ENCODE measurements around the gene C1QTNF9B.
A peak's percentile ranks its signal among the peaks of the same experiment; 100 is the strongest.
"Not testable (repeated sequence)": the region's sequence is repeated elsewhere in the genome, so short reads cannot be mapped to it uniquely, and the experiment has no call there.

Gene C1QTNF9B

DNA sequence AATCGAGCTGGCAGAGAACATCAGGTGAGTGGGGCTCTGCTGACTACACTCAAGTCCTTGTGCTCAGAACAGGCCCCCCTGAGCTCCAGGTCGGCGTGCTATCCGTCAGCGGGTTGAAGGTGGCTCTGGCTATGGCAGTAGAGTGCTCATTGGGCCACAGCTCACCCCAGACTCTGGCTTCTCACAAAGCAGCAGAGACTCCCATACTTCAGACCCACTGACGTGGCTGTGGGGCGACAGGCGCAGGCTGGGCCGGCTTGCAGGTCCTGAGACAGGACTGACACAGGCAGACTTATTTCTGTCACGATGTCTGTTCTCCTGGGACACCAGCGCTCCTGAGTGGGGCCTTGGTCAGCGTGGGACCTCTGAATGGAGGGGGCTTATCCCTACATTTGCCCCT lies 2.6 kb downstream of the C1QTNF9B start:
- DNase-seq (ENCODE audit: low read depth in 2 of 3, low spot score in 1 of 3): not testable (repeated sequence)

GRCh38 chr13:23893791-23894190 lies 3.5 kb downstream of the C1QTNF9B start:
- not testable (repeated sequence) for DNase-seq (ENCODE audit: low read depth in 2 of 3, low spot score in 1 of 3)

- no peak for DNase-seq (ENCODE audit: low read depth in 2 of 3, low spot score in 1 of 3)
Measured at GRCh38 chr13:23889615-23890607, 7.4 kb downstream of the C1QTNF9B start.

DNA sequence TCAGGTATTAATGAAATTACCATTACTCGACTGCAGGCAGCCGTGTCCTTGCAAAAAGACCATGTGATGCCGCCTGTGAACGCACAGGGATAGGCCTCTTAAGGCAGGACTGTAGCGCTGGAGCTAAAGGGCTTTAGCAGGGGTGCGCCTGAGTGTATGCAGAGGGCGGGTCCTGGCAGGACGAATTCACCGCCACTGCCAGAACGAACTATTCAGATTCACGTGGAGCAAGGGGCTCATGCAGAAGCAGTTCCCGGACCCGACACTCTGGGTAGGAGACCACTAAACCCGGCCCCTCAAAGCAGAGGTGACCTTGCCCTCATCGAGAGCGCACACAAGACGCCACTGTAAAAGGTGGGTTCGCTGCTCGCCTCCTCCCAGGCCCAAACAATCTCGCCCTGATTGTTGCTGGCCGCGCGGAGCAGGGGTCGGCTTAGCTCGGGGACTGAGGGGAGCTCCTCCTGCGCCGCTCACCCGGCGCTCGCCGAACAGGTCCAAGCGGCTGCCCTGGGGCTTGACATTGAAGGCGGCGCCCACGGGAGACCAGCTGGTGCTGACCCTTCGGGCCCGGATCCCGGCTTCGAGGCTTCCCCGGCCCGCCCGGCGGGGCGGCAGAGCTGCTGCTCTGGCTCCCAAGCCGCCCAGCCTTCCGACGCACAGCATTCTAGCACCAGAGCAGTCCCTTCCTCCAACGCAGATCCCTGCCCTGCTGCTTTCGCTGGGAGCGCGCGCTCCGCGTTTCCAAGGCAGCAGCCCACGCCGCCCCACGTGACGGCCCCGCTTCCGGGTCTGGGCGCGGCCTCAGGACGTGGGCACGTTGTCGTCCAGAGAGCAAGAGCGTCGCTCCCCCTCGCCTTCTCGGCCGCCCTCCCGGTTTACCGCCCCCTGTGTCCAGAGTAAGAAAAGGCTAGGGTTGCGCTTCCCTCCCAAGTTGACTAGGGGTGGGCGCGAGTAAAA lies 8.4 kb downstream of the C1QTNF9B start, which contains the start of gene MIPEP:
Gene MIPEP, minus strand, starts transcription at position 743 of the 957 bp plus-strand sequence. Its CDS starts 80 bp downstream, at position 663.
- DNase-seq (ENCODE audit: low read depth in 2 of 3, low spot score in 1 of 3): peak; percentile 85 to 90 (median 86)

DNA sequence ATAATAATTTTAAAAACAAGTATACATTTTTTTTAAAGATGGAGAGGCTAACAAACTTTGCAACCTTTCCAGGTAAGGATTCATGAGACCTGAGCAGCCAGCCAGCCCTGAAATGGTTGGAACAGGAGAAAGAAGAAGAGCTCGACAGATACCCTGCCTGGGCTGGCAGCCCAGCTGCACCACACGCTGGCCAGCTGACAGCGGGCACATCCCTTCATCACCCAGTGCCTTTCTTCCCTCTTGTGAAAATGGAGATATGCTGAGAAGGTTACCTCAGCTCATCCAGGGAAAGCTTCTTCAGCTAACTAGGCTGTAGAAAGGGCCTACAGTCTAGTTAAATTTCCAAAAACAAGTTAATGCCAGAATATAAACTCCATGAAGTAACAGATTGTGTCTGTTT lies 12.9 kb downstream of the C1QTNF9B start:
- not testable (repeated sequence) for DNase-seq (ENCODE audit: low read depth in 2 of 3, low spot score in 1 of 3)

- DNase-seq (ENCODE audit: low read depth in 2 of 3, low spot score in 1 of 3): no peak
Measured at GRCh38 chr13:23883255-23883654, 14.0 kb downstream of the C1QTNF9B start.

GRCh38 chr13:23881402-23881800 lies 15.9 kb downstream of the C1QTNF9B start:
- DNase-seq (ENCODE audit: low read depth in 2 of 3, low spot score in 1 of 3): not testable (repeated sequence)

- not testable (repeated sequence) for DNase-seq (ENCODE audit: low read depth in 2 of 3, low spot score in 1 of 3)
Measured at GRCh38 chr13:23880493-23881401, 16.6 kb downstream of the C1QTNF9B start.

DNA sequence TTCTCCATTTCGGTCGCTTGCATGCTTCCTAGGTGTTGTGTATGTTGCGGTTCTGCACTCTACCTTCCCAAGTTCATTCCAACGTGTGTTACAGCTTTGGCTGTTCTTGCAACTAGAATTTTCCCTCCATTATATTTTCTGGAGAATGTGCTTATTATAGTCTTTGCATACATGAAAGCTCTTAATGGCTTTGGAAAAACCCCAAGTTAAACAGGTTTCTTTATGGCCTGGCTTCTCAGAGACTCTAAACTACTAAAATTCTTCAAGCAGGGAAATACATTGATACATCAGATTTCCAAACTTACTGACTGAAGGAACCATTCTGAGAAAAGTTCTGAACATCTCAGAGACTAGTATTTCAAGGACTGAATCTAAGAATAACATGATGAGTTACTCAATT lies 20.0 kb downstream of the C1QTNF9B start:
- DNase-seq (ENCODE audit: low read depth in 2 of 3, low spot score in 1 of 3): no peak

DNA sequence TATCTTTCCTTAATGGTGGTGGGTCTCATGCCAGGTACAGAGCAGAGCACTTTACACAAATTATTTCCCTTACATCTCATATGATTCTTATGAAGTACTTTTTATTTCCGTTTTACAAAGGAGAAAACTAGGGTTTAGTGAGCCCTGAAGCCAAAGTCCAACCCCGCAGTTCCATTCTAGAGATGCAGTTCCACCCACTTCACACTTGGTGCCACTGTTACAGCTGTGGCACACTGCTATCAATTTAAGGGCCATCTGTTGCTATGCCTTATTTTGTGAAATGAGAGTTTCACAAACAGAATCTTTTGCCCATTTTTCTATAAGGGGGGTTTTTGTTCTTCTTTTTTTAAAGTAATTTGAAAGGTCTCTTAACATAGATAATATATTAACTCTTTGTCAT lies 21.0 kb downstream of the C1QTNF9B start:
- no peak for DNase-seq (ENCODE audit: low read depth in 2 of 3, low spot score in 1 of 3)

GRCh38 chr13:23871616-23872220 lies 25.6 kb downstream of the C1QTNF9B start:
- DNase-seq (ENCODE audit: low read depth in 2 of 3, low spot score in 1 of 3): no peak

- DNase-seq (ENCODE audit: low read depth in 2 of 3, low spot score in 1 of 3): no peak
Measured at GRCh38 chr13:23870356-23871140, 26.8 kb downstream of the C1QTNF9B start.

DNA sequence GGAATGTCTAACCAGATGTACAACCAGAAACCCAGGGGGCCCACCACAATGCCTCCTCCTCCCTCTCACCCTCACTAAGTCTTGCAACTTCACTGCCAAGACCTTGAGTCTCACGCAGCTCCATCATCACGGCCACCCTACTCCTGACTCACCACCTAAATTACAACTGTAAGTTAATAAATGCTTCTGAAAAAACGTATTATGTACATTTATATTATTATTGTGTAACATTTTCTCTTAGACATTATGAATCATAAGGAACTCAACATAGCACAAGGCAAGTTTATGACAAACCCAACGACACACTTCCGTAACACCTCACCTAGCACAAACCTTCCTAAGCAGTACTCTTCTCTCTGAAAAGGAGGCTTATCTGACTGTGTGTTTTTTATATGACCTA lies 28.8 kb downstream of the C1QTNF9B start:
- DNase-seq (ENCODE audit: low read depth in 2 of 3, low spot score in 1 of 3): no peak

DNA sequence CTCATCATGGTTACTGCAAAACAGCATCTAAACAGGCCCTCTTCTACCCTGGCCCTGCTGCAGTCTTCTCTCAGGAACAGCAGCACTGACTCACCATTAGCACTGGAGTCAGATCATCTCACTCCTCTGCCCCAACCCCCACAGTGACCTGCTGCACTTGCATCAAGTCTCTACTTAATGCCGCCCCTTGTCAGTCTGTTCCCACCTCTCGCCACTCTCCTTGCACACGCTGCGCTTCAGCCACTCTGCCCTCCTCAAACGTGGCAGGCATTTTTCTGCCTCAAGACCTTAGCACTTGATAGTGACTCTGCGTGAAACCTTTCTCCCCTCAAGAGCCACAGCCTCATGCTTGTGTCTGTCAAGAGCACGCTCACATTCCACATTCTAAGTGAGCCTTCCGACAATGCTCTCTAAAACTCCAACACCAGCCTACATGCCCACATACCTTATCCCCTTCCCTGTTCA lies 30.2 kb downstream of the C1QTNF9B start:
- no peak for DNase-seq (ENCODE audit: low read depth in 2 of 3, low spot score in 1 of 3)

GRCh38 chr13:23866420-23867026 lies 30.8 kb downstream of the C1QTNF9B start:
- DNase-seq (ENCODE audit: low read depth in 2 of 3, low spot score in 1 of 3): no peak

GRCh38 chr13:23865906-23866305 lies 31.4 kb downstream of the C1QTNF9B start:
- no peak for DNase-seq (ENCODE audit: low read depth in 2 of 3, low spot score in 1 of 3)

DNA sequence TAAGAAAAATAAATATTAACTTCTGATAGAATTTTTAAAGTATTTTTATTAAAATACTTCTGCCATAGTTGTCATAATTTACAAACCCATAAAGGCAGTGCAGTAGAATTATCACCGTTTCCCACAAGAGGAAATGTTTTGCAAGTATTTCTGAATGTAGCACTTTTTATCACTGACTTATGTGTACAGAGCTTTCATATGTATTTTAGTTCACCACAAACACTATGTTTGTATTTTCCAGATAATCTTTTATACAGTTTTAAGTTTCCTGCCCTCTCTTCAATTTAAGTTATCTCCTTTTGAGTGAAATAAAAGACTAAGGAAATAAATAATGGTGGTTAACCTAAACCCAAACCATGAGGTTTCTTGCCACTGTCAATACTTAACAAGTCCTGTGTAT lies 32.3 kb downstream of the C1QTNF9B start:
- DNase-seq (ENCODE audit: low read depth in 2 of 3, low spot score in 1 of 3): no peak

DNA sequence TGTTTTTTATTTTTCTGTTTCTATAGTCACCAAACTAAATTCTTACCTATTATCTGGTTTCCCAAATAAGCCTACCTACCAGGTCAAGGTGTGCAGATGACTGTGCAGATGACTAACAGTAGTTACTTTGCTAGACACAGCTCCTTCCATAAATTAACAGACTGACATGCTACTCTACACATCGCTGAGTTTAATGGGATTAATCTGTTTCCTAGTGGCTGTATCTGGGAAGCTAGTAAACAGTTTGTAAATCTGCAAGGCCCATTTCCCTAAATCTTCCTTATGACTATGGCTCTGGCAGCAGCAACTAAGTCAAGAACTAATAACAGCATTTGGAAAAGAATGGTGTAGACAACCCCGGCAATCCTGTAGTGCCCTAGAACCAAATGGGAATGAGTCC lies 36.0 kb downstream of the C1QTNF9B start:
- no peak for DNase-seq (ENCODE audit: low read depth in 2 of 3, low spot score in 1 of 3)

GRCh38 chr13:23859904-23860303 lies 37.4 kb downstream of the C1QTNF9B start:
- no peak for DNase-seq (ENCODE audit: low read depth in 2 of 3, low spot score in 1 of 3)
